Measurements from ENCODE around the gene RCOR3.

RCOR3 gene

GRCh38 chr1:211332036-211332616, 73.0 kb downstream of the RCOR3 start:
- DNase-seq (ENCODE audit: low read depth) = no peak
- H3K4me3 ChIP-seq (ENCODE audit: low read depth, low read length) = no peak overlapping the region
- no peak for TF ChIP-seq CTCF (IDR thresholded peaks at IDR 0.05; ENCODE audit: insufficient read depth, low read depth, low read length, missing control alignments)

GRCh38 chr1:211332830-211333229, 73.7 kb downstream of the RCOR3 start:
- H3K4me3 ChIP-seq (ENCODE audit: low read depth, low read length) = no peak overlapping the region
- no peak for DNase-seq (ENCODE audit: low read depth)
- no peak for TF ChIP-seq CTCF (IDR thresholded peaks at IDR 0.05; ENCODE audit: insufficient read depth, low read depth, low read length, missing control alignments)

GRCh38 chr1:211333906-211334305, 74.7 kb downstream of the RCOR3 start:
- no peak overlapping the region for H3K4me3 ChIP-seq (ENCODE audit: low read depth, low read length)
- DNase-seq (ENCODE audit: low read depth) = no peak
- no peak for TF ChIP-seq CTCF (IDR thresholded peaks at IDR 0.05; ENCODE audit: insufficient read depth, low read depth, low read length, missing control alignments)

- no peak for DNase-seq (ENCODE audit: low read depth)
- TF ChIP-seq CTCF (IDR thresholded peaks at IDR 0.05; ENCODE audit: insufficient read depth, low read depth, low read length, missing control alignments) = no peak
- H3K4me3 ChIP-seq (ENCODE audit: low read depth, low read length) = no peak overlapping the region
Observed at GRCh38 chr1:211334986-211335385, 75.8 kb downstream of the RCOR3 start.

GRCh38 chr1:211335522-211336157, 76.5 kb downstream of the RCOR3 start:
- no peak for TF ChIP-seq CTCF (IDR thresholded peaks at IDR 0.05; ENCODE audit: insufficient read depth, low read depth, low read length, missing control alignments)
- peak; percentile 69 for DNase-seq (ENCODE audit: low read depth)
- no peak overlapping the region for H3K4me3 ChIP-seq (ENCODE audit: low read depth, low read length)

GRCh38 chr1:211336161-211336560, 77.0 kb downstream of the RCOR3 start:
- DNase-seq (ENCODE audit: low read depth) = peak; percentile 23
- TF ChIP-seq CTCF (IDR thresholded peaks at IDR 0.05; ENCODE audit: insufficient read depth, low read depth, low read length, missing control alignments) = no peak
- no peak overlapping the region for H3K4me3 ChIP-seq (ENCODE audit: low read depth, low read length)

GRCh38 chr1:211336775-211337174, 77.6 kb downstream of the RCOR3 start:
- no peak overlapping the region for H3K4me3 ChIP-seq (ENCODE audit: low read depth, low read length)
- no peak for TF ChIP-seq CTCF (IDR thresholded peaks at IDR 0.05; ENCODE audit: insufficient read depth, low read depth, low read length, missing control alignments)
- no peak for DNase-seq (ENCODE audit: low read depth)
